Parathyroid adenoma (tissue), 2 donors: ENCODE measurements around the gene DIAPH3.
A peak's percentile ranks its signal among the peaks of the same experiment; 100 is the strongest.

Experiments
- H2AFZ ChIP-seq: fragments of 300-600 bp; sonication (generic); one replicate; pipeline ENCODE4 v1.7.0; 2017; ENCODE audit warnings: antibody characterized with exemption, mild to moderate bottlenecking
- H3K27ac ChIP-seq: fragments of 300-600 bp; sonication (generic); one replicate; pipeline ENCODE4 v1.7.0; 2017
- H3K27me3 ChIP-seq: fragments of 300-600 bp; sonication (generic); one replicate; pipeline ENCODE4 v1.7.0; 2017; ENCODE audit warnings: low read length; ENCODE audit not compliant: control insufficient read depth, insufficient read depth
- H3K36me3 ChIP-seq: fragments of 300-600 bp; sonication (generic); one replicate; pipeline ENCODE4 v1.7.0; 2017; ENCODE audit warnings: low read length; ENCODE audit not compliant: control insufficient read depth, insufficient read depth
- H3K4me1 ChIP-seq: fragments of 300-600 bp; sonication (generic); one replicate; pipeline ENCODE4 v1.7.0; 2017; ENCODE audit warnings: control low read depth
- H3K4me2 ChIP-seq: fragments of 300-600 bp; sonication (generic); one replicate; pipeline ENCODE4 v1.7.0; 2017; ENCODE audit warnings: low read length
- H3K4me3 ChIP-seq: fragments of 300-600 bp; sonication (generic); one replicate; pipeline ENCODE4 v1.7.0; 2017; ENCODE audit warnings: low read depth, low read length
- H3K79me2 ChIP-seq: fragments of 300-600 bp; sonication (generic); one replicate; pipeline ENCODE4 v1.7.0; 2017; ENCODE audit warnings: control low read depth
- H3K9ac ChIP-seq: fragments of 300-600 bp; sonication (generic); one replicate; pipeline ENCODE4 v1.7.0; 2017; ENCODE audit warnings: mild to moderate bottlenecking
- H3K9me3 ChIP-seq: fragments of 300-600 bp; sonication (generic); one replicate; pipeline ENCODE4 v1.7.0; 2017; ENCODE audit warnings: low read length; ENCODE audit not compliant: control insufficient read depth
- TF ChIP-seq, protein P1 (sequence below): fragments of 300-600 bp; sonication (generic); IDR thresholded peaks from one replicate; pipeline ENCODE4 v1.7.0; 2017; ENCODE audit warnings: antibody characterized with exemption, mild to moderate bottlenecking
- donor health status: primary hyperparathyroidism.

Gene DIAPH3

GRCh38 chr13:59686798-59687394 is 476.8 kb downstream of the DIAPH3 start:
- TF ChIP-seq, protein P1, sequence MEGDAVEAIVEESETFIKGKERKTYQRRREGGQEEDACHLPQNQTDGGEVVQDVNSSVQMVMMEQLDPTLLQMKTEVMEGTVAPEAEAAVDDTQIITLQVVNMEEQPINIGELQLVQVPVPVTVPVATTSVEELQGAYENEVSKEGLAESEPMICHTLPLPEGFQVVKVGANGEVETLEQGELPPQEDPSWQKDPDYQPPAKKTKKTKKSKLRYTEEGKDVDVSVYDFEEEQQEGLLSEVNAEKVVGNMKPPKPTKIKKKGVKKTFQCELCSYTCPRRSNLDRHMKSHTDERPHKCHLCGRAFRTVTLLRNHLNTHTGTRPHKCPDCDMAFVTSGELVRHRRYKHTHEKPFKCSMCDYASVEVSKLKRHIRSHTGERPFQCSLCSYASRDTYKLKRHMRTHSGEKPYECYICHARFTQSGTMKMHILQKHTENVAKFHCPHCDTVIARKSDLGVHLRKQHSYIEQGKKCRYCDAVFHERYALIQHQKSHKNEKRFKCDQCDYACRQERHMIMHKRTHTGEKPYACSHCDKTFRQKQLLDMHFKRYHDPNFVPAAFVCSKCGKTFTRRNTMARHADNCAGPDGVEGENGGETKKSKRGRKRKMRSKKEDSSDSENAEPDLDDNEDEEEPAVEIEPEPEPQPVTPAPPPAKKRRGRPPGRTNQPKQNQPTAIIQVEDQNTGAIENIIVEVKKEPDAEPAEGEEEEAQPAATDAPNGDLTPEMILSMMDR, result no peak
- no peaks in the 10 kb centered on the region for H3K36me3 ChIP-seq
- H3K27ac ChIP-seq, result peak overlapping the region; percentile 93
- no peaks in the 10 kb centered on the region for H3K27me3 ChIP-seq
- peak overlapping the region; percentile 17 for H2AFZ ChIP-seq
- no peak overlapping the region for H3K9ac ChIP-seq
- no peaks in the 10 kb centered on the region for H3K9me3 ChIP-seq
- peaks cover 42% of the 10 kb centered on the region for H3K4me1 ChIP-seq
- peak overlapping the region; percentile 31 for H3K4me2 ChIP-seq
- H3K79me2 ChIP-seq, result no peaks in the 10 kb centered on the region
- no peak overlapping the region for H3K4me3 ChIP-seq

- no peaks in the 10 kb centered on the region for H3K36me3 ChIP-seq
- H3K4me3 ChIP-seq, result no peak overlapping the region
- H3K27me3 ChIP-seq, result no peaks in the 10 kb centered on the region
- H3K4me2 ChIP-seq, result no peak overlapping the region
- H2AFZ ChIP-seq, result peak overlapping the region; percentile 51
- H3K27ac ChIP-seq, result peak overlapping the region; percentile 93
- H3K4me1 ChIP-seq, result peaks cover 55% of the 10 kb centered on the region
- no peaks in the 10 kb centered on the region for H3K79me2 ChIP-seq
- no peak overlapping the region for H3K9ac ChIP-seq
- no peaks in the 10 kb centered on the region for H3K9me3 ChIP-seq
- TF ChIP-seq, protein P1, result no peak
Measured at GRCh38 chr13:59684105-59684504, 479.6 kb downstream of the DIAPH3 start.

DNA sequence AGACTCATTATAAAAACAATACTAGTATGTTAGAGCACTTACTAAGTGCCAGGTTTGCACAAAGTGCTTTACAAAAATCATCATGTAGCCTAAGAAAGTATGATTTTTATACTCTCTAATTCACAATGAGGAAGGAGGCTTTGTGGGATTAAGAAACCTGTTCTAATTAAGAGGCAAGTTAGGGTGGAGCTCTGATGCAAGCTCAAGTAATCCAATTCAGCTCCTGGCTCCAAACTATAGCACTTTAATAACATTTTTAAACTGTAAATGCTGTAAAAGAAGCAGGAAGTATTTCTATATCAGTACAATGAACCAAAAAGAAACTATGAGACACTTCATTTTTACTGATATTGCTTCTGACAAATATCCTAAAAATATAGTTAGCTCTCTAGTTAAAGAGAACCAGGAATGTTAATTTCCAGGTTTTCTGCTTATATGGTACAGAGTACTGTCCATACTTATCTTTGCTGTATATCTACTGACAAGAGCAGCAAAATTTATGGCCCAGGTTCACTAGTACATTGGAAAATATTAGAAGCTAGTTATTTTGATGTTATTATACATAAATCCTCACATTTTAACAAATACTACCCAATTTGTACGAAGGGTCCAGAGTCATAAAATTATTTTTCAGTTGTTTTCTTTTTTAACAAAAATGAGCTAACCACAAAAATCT is 482.0 kb downstream of the DIAPH3 start:
- H3K27ac ChIP-seq, result peak overlapping the region; percentile 93
- H3K9me3 ChIP-seq, result no peaks in the 10 kb centered on the region
- H3K4me3 ChIP-seq, result no peak overlapping the region
- H3K4me2 ChIP-seq, result no peak overlapping the region
- TF ChIP-seq, protein P1, result no peak
- peaks cover 45% of the 10 kb centered on the region for H3K4me1 ChIP-seq
- H3K36me3 ChIP-seq, result no peaks in the 10 kb centered on the region
- H3K9ac ChIP-seq, result no peak overlapping the region
- no peaks in the 10 kb centered on the region for H3K27me3 ChIP-seq
- H2AFZ ChIP-seq, result peak overlapping the region; percentile 53
- H3K79me2 ChIP-seq, result no peaks in the 10 kb centered on the region

DNA sequence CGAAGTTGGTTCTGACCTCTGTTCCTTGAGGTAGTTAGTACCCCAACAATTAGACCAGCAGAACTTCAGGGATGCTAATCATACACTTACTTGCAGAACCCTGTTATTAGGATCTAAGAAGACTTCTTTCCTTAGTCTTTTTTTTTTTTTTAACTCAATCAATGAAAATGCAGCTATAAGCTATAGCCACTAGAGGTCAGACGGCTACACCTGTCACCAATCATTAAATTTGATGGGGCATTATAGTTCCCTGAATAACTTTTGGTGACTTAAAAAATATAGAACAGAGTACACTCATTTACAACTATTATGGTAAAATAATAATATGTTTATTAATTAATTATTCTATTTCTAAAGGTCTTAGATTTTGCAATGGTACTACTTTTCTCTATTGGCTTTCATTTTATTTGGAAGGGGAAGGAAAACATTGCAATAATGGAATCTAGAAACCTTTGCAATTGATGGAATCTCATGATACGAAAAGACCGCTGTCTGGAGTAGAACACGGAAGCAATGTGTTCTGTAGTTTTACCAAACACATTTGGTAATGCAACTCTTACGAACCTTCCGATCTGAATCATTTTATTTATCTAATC is 483.2 kb downstream of the DIAPH3 start:
- H3K4me3 ChIP-seq, result no peak overlapping the region
- H3K4me1 ChIP-seq, result peaks cover 41% of the 10 kb centered on the region
- TF ChIP-seq, protein P1, result peak; percentile 66

More for the DNA sequence above, 483.2 kb downstream of the DIAPH3 start:
- H3K9ac ChIP-seq, result no peak overlapping the region
- H3K36me3 ChIP-seq, result no peaks in the 10 kb centered on the region
- no peaks in the 10 kb centered on the region for H3K79me2 ChIP-seq
- peak overlapping the region; percentile 46 for H2AFZ ChIP-seq
- no peak overlapping the region for H3K4me2 ChIP-seq
- no peaks in the 10 kb centered on the region for H3K9me3 ChIP-seq
- peak overlapping the region; percentile 93 for H3K27ac ChIP-seq
- no peaks in the 10 kb centered on the region for H3K27me3 ChIP-seq
